Thoracic aorta (tissue), 2 donors: ENCODE results near the gene MAML2. TPM values are rescaled to one million over a fixed set of nuclear protein-coding genes. Genes with fewer than 3 reads are reported as not detected.
A peak's percentile ranks its signal among the peaks of the same experiment; 100 is the strongest.

ENCODE experiments used
- ATAC-seq: fragments of 150-250 bp; one replicate; pipeline ENCODE4 v1.8.0; 2017; ENCODE audit warnings: low read depth; ENCODE audit not compliant: insufficient number of reproducible peaks, low FRiP score
- DNase-seq: peaks from one replicate; pipeline ENCODE4 v3.0.0-alpha.2; 2020; ENCODE audit warnings: low spot score
- H3K27ac ChIP-seq, 2 donors: fragments of 200-600 bp; sonication (generic); 1 replicate in 1 of 2; 2 replicates in 1 of 2; pipeline ENCODE4 v1.5.1; 2016; ENCODE audit warnings: mild to moderate bottlenecking in 2 of 2, moderate library complexity in 2 of 2
- H3K27me3 ChIP-seq: fragments of 200-600 bp; sonication (generic); replicated peaks from 2 replicates; pipeline ENCODE4 v1.6.0; 2016; ENCODE audit warnings: mild to moderate bottlenecking; ENCODE audit not compliant: insufficient read depth
- H3K36me3 ChIP-seq: fragments of 200-600 bp; sonication (generic); one replicate; pipeline ENCODE4 v1.5.1; 2016
- H3K4me1 ChIP-seq, 2 donors: fragments of 200-600 bp; sonication (generic); 1 replicate in 1 of 2; 2 replicates in 1 of 2; pipeline versions ENCODE4 v1.5.1 to v1.6.0; 2016; ENCODE audit warnings: low read depth in 2 of 2, mild to moderate bottlenecking in 1 of 2; ENCODE audit not compliant: control insufficient read depth in 1 of 2
- H3K4me3 ChIP-seq: fragments of 200-600 bp; sonication (generic); 2 replicates; pipeline ENCODE4 v1.5.1; 2016; ENCODE audit warnings: mild to moderate bottlenecking
- H3K9me3 ChIP-seq: fragments of 200-600 bp; sonication (generic); 2 replicates; pipeline ENCODE4 v1.5.1; 2016
- CTCF ChIP-seq: fragments of 200-600 bp; sonication (generic); IDR thresholded peaks from one replicate; pipeline ENCODE4 v1.5.1; 2019; ENCODE audit warnings: antibody characterized with exemption
- total RNA-seq, 2 donors: library from RNA; depleted of rRNA; stranded (reverse); fragments of >200 nt; gene quantifications; one replicate each; pipeline versions ENCODE4 v1.1.0 to v1.2.3, GENCODE V29; 2016

MAML2 gene
- total RNA-seq, 2 donors from 2014 or later, result 23.4 to 29.6 TPM

GRCh38 chr11:96227244-96227643 lies 115.8 kb downstream of the MAML2 start:
- no peak overlapping the region for H3K4me3 ChIP-seq
- no peaks in the 10 kb centered on the region for H3K36me3 ChIP-seq
- no peaks in the 10 kb centered on the region for H3K27me3 ChIP-seq
- no peak for TF ChIP-seq CTCF
- H3K9me3 ChIP-seq, result no peaks in the 10 kb centered on the region
- peaks cover 45 to 69% of the 10 kb centered on the region in 2 donors for H3K4me1 ChIP-seq
- ATAC-seq (no peak), DNase-seq (no peak)
- H3K27ac ChIP-seq, result peak overlapping the region; percentile 85 to 86

- H3K4me3 ChIP-seq, result no peak overlapping the region
- DNase-seq, result no peak
- no peaks in the 10 kb centered on the region for H3K36me3 ChIP-seq
- H3K4me1 ChIP-seq, result peaks cover 58 to 82% of the 10 kb centered on the region in 2 donors
- H3K27me3 ChIP-seq, result no peaks in the 10 kb centered on the region
- ATAC-seq, result no peak
- no peak for TF ChIP-seq CTCF
- no peaks in the 10 kb centered on the region for H3K9me3 ChIP-seq
- no peak overlapping the region for H3K27ac ChIP-seq
Measured at GRCh38 chr11:96223083-96223482, 119.9 kb downstream of the MAML2 start.

GRCh38 chr11:96222102-96222501 lies 120.9 kb downstream of the MAML2 start:
- Histone ChIP-seq H3K4me1 (peaks cover 56 to 82% of the 10 kb centered on the region in 2 donors), H3K4me3 (peak overlapping the region; percentile 54), H3K27me3 (no peaks in the 10 kb centered on the region), H3K9me3 (no peaks in the 10 kb centered on the region), H3K27ac (peak overlapping the region; percentile 32 to 51), H3K36me3 (no peaks in the 10 kb centered on the region)
- DNase-seq, result no peak
- no peak for ATAC-seq
- no peak for TF ChIP-seq CTCF

GRCh38 chr11:96221244-96222070 lies 121.5 kb downstream of the MAML2 start:
- no peak for TF ChIP-seq CTCF
- Histone ChIP-seq H3K27me3 (no peaks in the 10 kb centered on the region), H3K27ac (peak overlapping the region; percentile 51 to 63), H3K36me3 (no peaks in the 10 kb centered on the region), H3K9me3 (no peaks in the 10 kb centered on the region), H3K4me1 (peaks cover 61 to 82% of the 10 kb centered on the region in 2 donors), H3K4me3 (peak overlapping the region; percentile 54)
- DNase-seq (no peak), ATAC-seq (no peak)

- ATAC-seq, result peak; percentile 46
- peaks cover 65 to 82% of the 10 kb centered on the region in 2 donors for H3K4me1 ChIP-seq
- DNase-seq, result no peak
Measured at GRCh38 chr11:96219981-96220623, 122.9 kb downstream of the MAML2 start.

More at GRCh38 chr11:96219981-96220623, 122.9 kb downstream of the MAML2 start:
- Histone ChIP-seq H3K9me3 (no peaks in the 10 kb centered on the region), H3K36me3 (no peaks in the 10 kb centered on the region), H3K4me3 (peak overlapping the region; percentile 37), H3K27me3 (no peaks in the 10 kb centered on the region), H3K27ac (peak overlapping the region; percentile 53 to 63)
- TF ChIP-seq CTCF, result no peak
